CD4-positive, alpha-beta T cell treated with Interleukin-2 at 100 ng/mL for 4 hours (primary cell): ENCODE data around the gene TENM3.
"Not testable (repeated sequence)": the region's sequence is repeated elsewhere in the genome, so short reads cannot be mapped to it uniquely, and the experiment has no call there.

Source experiments
- DNase-seq: peaks from one replicate; pipeline ENCODE4 v3.0.0-alpha.2; 2020; ENCODE audit warnings: low spot score

Gene TENM3

DNA sequence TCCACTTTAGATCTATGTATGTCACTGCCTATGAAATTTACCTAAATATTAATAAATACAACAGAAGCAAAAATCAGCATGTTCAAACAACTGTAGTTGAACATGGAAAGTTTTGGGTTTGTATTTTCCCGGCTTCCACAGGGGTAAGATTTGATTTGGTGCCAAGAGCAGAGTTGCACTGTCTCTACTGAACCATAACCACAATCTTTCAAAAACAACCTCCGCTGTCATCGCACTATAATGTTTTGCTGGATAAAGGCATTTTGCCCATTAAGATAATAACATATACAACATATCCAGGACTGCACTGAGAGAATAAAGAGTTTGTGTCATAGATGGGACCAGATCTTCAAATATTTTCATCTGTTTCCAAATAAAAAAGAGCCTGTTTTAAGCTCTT, 94.9 kb downstream of the TENM3 start:
- no peak for DNase-seq

DNA sequence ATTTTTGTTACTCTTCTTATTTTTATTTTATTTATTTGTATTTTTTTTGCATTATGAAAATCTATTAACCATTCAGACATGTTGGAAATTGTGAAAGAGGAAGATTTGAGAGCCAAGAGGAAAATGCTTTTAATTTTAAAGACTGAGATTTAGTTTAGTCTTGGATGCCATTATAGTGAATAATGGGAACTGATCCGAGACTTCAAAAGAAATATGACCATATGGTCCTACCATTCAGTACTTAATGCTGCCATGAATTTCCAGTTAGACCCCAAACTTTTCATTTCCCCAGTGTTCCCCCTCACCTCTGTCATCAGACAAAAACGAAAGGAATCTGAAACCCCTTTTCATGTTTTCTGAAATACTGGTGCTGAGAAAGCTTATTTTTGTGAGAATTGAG, 95.5 kb downstream of the TENM3 start:
- DNase-seq: no peak

DNA sequence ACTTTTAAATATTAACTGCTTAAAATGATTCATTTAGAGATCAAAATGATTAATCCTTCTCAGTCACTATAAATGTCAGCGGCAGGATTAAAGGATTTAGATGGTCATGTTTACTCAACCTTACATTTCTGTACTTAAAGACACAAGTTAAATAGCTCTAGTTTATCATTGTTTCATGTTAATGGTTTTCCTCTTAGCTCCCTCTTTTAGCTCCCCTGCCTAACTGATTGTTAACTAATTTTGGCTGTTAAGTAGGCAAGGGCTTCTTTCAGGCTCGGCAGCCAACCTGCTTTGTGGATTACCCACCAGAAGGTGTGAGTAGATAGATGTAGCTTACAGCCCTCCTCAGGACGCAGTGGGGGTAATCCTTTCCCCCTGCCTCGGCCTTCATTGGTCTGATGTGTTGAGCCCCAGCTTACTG, 96.0 kb downstream of the TENM3 start:
- DNase-seq: no peak

DNA sequence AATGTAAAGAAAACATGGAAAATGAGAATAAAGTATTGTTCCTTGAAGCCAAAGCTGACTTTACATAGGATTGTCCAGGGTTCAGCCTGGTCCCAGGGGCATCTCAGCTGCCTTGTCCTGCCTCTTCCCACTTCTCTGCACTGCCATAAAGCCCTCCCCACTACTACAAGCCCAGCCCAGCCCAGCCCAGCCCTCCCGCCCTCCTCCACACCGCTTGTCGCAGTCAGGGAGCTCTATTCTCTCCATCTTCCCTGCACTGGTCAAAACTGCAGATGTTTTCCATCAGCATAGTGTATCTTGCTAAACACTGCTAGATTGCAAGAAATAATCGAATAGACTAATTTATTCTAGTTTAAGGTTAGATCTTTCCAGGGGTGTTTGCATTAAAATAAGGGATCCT, 100.3 kb downstream of the TENM3 start:
- no peak for DNase-seq

DNA sequence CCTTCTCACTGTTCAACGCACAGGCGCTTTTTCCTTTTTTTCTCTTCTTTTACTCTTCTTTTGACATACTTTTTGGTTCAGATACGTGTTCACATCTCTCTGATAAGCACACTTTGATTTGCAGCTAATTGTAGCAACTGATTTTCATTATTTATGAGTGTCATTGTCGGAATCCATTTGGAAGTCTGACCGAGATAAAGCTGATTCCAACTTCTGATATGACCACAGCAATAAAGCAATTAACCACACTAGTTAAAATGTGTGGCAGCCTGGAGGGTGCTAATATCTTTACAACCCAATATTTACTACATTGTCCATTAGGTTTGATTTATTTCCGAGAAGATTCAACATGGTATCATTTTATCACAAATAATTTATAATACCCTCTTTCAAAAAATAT, 101.8 kb downstream of the TENM3 start:
- DNase-seq: no peak

DNA sequence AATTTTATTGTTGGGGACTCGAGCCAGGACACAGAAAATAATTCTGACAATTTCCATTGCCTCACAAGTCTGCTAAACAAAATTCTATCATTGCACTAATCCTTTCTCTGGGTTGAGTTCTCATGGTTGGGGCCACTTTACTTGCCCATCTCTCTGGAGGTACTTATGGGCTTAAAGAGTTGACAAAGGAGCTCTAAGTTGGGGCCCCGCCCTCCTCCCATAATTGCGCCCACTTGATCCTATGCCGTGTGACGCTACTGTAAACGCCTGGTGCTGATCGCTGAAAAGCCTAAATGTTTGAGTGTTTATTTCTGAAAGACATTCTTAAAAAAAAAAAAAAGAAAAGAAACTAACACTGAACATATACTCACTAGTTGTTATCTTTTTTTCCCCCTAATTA, 103.0 kb downstream of the TENM3 start:
- DNase-seq: no peak

DNA sequence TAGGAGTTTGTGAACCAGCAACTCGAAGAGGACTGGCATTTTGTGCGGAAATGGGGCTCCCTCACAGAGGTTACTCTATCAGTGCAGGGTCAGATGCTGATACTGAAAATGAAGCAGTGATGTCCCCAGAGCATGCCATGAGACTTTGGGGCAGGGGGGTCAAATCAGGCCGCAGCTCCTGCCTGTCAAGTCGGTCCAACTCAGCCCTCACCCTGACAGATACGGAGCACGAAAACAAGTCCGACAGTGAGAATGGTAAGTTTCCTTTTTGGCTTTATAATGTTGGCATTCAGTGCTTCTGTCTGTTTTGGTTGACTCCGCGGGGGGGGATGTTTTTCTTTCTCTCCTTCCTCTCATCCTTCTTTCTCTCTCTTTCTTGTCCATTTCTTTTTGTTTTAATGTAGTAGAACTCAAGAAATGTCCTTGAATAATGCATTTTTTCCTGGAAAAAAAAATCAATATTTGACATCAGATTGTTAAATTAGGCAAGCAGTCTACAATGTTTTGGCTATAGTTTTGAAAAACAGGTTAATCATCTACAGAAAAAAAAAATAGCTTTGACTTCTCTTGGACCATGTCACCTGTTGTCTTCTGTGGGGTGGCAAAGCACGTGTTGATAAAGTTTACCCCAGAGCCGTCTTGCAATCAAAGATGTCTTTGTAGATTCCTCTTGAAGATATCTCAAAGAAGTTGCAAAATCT, 103.6 kb downstream of the TENM3 start:
- DNase-seq: no peak

DNA sequence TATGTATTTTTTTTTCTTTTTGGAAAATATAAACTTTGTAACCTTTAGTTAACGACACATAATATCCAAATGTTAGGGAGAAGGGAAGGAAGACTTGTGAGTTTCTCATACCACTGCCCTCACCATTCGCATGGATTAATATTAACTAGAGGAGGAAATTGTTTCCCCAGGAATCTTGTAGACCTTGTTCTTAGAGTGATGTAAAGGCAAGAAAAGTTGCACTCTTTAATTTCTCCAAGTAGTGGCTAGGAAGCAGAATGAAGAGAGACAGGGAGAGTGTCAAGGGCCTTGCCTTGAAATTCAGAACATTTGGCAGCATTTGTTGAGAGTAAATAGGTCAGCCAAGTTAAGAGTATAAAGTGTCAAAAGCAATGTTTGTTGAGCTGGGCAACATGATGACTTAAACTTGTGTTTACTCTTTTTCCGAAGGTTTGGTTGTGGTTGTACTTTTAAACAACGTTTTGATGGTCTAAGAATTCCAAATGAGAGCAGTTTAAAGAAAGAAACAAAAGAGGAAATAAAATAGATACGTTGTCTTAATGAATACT, 105.7 kb downstream of the TENM3 start:
- no peak for DNase-seq

DNA sequence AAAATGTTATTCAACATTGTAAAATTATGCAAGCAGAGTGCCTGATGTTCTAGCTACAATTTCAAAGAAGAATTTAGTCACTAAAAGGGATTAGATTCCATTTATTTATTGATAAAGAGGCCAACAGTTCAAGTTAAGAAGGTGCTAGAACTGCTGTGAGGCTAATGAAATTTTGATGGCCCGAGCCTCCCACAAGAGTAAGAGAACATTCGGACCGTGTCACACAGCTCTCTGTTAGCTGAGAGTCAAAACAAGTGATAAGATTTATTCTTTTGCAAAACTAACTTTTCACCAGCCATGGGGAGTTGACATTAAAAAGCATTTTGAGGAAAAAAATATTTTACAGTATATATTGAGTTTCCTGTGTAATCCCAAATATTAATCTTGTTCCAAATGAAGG, 106.8 kb downstream of the TENM3 start:
- no peak for DNase-seq

DNA sequence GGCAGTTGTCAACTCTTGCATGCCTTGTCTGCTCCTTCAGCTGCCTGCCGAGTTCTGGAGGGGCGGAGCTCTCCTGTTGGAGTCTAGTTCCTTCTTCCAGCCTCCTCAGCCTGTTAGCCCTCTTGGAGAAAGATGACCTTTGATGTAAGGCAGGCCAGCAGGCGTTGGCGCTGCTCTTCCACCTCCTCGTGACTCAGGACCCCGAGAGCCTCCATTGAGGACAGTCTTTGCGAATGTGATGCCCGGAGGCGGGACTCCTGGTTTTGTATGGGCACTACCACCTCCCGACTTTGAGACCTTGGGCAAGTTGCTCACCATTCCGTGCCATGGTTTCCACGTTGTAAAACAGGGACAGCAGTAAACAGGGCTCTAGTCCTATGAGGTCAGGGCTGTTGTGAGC, 108.3 kb downstream of the TENM3 start:
- DNase-seq: no peak

DNA sequence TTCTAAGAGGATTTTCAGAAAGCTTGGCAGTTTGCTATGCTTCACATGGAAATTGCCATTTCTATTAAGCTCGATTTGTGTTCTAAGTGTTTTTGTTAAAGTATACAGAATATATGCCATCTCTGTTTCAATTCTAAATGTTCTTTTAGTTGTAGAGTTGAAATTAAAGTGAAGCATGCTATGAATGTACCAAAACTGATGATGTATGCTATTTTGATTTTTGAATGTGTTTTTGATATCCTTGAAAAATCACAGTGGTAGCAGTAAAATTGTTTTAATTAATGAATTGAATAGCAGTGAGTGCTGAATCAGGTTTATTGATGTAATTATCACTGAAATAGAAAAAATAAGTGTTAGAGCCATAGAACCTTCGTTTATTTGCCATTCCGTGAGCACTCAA, 110.9 kb downstream of the TENM3 start:
- DNase-seq: no peak

DNA sequence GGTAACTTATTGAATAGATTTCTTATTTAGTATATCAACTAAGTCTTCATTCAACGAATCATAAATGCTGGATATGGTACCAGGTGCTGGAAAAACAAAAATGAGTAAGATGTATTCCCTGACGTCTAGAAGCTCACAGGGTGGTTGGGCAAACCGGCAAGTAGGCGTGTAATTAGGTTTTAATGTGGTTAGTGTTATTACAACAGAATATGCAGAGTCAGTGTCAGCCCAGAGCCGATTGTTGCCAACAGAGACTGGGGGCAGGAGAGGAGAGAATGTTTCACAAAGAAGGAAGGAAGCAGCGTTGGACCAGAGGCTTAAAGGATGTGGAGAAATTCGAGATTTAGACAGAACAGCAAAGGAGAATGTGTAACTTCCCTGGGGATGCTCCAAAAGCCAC, 111.7 kb downstream of the TENM3 start:
- DNase-seq: no peak

DNA sequence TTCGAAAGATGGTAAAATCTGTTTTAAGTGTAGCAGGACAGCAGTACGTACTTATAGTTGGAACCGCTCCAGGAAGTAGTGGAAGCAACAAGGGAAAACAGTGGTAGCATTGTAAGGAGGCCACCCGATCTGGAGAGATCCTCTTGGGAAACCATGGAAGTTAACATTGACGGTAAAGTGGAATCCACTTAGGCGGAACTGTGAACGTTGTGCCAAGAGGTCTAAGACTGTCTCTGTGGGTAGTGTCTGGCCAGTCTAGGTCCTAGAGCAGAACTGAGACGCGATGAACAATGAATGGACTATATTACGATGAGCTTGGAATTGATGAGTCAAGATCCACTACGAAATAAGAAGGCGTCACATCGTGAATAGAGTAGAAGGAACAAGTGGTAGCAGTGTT, 124.0 kb downstream of the TENM3 start:
- DNase-seq: no peak

DNA sequence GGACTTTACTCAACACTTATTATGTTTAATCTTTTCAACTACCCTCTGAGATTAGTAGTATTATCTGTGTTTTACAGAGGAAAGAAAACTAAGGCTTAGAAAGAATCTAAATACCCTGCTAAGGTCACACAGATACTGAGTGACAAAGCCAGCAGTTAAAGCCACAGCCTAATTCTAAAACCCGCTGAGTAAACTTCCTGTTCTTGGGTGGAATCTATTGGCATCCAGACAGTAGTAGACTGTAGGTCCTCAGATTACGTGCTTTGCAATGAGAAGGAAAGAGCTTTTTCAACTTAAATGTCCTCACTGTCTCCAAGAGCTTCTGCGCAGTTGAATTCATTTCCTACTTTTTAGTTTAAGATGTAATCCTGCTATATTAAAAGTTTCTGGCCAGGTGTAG, 126.0 kb downstream of the TENM3 start:
- DNase-seq: no peak

DNA sequence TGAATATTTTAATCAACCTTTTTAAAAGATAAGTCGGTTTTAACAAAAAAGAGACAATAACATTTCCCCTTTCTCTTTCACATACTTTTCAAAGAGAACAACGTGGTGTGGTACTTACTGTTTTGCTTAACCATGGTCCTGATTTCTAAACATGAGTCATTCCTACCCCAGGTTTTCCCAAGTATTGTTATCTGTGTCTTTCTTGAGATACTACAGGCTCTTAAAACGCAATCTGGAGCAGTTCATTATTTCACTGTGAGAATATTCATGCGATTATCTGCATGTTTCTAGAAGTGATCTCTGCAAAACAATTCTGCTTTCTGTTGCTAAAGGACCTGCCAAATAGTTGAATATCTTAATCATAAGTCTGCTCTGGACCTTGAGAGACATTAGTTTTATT, 127.3 kb downstream of the TENM3 start:
- no peak for DNase-seq

DNA sequence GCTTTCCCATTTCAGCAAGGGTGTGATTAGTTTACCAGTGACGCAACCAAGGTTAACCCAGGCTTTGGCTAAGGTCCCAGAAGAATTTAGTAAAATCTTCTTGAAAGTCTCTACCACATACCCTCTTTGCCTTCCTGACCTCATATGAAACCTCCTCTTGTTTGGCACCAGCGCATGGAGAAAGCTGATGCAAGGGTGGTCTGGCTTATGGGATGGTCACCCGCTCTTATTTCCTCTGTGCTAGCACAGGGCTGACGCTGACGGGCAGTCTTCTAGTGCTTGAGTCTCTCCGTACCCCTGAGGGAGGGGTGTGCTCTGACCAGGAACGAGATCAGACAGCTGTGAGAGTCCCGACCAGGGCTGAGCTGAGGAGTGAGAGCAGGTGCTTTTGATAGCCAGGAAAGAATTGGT, 137.6 kb downstream of the TENM3 start:
- DNase-seq: no peak

DNA sequence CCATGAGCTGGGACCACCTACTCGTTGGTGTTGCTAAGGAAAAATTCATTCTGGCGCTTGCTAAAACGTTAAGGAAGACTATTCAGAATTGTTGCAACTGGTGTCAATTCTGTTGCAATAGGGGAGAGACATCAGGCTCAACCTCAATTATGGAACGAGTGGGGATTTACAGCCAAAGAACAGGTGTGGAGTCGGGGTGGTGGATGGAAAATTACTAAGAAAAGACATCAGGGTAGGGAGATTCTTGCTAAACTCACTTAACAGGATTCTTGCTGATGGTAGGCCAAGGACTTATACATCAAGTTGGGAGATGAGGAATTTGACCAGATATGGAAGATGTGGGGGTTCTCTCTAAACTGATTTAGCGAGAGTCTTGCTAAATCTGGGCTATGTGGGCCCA, 139.7 kb downstream of the TENM3 start:
- DNase-seq: no peak

DNA sequence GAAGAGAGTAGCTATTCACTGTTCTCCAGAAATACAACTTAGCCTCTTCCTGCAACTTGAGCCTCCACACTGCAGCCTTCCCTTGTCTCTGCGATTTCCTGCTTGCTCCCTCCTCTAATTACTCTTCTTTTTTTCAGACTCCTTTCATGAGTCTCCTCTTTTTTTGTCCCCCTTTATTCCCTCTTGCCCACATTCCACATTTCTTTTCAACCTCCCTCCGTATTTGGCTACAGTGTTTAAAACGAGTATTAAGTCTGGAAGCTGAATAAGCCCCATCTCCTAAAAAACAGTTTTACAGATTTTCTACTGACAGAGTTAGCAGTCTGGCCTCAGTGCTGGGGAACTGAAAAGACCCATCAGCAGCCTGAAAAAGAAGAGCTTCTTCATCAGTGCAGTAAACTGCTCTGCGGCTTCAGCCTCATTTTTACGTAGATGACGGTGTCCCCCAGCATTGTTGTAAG, 141.5 kb downstream of the TENM3 start:
- DNase-seq: no peak

DNA sequence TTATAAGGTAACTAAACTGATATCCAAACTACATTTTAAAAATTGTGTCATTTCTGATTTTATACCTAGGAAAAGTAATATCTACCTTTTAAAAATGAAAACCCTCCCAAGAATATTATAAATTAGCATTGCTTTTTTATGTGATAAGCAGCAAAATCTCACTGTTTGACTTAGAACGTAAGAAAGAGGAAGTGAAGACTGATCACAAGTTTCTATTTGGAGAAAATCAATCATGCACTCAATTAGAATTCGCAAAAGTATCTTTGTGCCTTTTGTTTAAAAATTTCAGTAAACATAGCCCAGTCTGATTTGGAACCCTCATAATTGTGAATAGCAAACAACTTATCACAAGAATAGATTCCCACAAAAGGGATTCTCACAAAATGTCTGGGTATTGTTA, 142.7 kb downstream of the TENM3 start:
- no peak for DNase-seq

DNA sequence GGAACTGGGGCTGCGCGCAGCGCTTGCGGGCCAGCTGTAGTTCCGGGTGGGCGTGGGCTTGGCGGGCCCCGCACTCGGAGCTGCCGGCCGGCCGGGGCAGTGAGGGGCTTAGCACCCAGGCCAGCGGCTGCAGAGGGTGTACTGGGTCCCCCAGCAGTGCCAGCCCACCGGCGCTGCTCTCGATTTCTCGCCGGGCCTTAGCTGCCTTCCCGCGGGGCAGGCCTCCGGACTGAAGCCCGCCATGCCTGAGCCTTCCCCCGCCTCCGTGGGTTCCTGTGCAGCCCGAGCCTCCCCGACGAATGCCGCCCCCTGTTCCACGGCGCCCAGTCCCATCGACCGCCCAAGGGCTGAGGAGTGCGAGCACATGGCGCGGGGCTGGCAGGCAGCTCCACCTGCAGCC, 143.4 kb downstream of the TENM3 start:
- not testable (repeated sequence) for DNase-seq

DNA sequence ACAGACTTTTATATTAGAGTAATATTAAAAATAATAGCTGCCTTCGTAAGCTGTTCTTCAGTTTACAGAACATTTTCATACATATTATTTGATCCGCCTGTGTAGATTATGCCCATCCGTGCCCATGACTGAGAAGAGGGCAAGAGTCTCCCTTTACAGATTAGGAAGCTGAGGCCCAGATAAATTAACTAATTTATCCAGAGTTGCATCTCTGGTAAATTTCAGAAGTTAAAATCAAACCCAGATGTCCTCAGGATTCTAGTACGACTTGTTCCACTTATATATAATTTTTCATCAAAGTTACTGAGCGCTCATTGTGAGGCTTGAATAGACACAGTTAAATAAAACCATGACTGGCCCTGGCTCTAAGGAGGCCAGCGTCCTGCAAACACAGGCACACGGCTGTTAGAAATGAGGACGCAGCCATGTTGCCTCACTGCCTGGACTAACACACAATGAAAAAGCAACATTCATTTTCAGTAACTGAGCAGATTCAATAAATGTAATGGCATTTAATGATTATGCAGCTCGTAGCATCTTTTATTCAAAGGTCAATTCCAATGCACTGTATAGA, 148.0 kb downstream of the TENM3 start:
- no peak for DNase-seq

DNA sequence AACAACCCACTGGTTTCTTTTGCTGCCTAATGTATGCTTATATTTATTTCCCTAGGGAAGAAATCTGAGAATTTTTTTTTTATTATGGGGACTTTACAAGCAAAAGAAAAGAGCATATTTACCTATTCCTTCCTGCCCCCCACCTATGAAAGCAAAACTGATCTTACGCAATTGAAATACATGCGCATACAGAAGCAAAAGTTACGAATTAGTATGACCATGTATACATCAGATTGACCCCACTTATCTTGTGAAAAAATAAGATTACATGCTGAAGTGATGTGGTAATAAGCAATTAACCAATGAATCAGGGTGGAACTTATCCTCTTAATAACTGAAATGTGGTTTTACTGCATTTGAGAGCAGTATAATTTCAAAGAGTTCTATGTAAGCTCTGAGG, 151.0 kb downstream of the TENM3 start:
- no peak for DNase-seq

DNA sequence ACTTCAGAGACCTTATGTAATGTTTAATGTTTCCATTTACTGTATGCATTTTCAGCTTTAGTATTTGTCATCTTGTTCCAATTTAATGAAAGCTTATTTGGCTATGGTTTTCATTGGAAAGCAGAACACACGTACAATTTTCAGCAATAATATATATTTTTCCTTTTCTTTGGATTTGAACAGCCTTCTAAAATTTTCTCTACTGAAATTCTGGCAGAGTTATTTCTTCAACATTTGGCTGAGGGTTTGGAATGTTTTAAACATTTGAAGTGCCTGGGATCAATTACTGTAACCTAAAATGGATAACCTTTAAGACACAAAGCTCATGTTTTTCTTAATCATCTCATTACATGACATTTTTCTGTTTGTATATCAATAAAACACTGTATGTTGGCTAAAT, 156.9 kb downstream of the TENM3 start:
- no peak for DNase-seq

DNA sequence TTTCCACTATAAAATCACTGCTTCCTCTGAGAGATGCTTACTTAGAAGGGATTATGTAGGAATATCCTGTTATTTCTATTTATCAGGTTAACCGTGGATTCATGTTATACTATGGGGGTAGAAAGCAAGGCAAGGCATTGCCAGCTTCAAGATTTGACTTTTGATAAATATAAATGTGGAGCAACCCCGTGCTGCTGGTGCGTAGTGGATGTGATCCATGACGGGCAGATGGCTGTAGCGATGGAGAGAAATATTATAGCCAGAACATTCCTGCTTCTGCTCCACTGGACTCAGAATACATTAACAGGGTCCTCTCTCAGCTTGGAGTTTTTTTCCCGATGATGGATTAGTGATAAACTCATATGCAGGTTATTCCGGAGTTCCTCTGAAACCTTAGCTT, 157.6 kb downstream of the TENM3 start:
- no peak for DNase-seq
